HG02678 (cell line): ENCODE measurements around the gene KRTAP20-1.

ENCODE experiments used
- ATAC-seq: cut with Tn5 transposase; IDR thresholded peaks from one replicate; pipeline ENCODE4 v1.9.1; 2021; ENCODE audit warnings: mild to moderate bottlenecking, moderate library complexity; ENCODE audit not compliant: unreplicated experiment

The KRTAP20-1 gene

DNA sequence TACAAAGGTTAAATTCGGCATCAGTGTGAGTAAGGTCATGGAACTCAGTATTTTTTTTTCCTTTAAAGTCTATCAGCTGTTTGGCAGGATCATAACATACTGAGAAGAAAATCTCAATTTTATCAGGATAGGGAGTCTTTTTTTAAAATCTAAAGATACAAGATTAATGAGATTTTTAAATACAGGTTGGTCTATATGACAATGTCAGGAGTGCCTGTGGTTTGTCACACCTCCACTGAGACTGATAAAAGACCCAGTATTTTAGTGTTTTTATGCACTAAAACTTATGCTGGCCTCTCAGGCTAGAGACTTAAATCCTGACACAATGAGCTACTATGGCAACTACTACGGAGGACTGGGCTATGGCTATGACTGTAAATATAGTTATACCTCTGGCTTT, 26.3 kb downstream of the KRTAP20-1 start, which contains the start of gene KRTAP20-3:
Gene KRTAP20-3 (plus strand): TSS at position 301 of the 400 bp plus-strand sequence.
- no peak for ATAC-seq

DNA sequence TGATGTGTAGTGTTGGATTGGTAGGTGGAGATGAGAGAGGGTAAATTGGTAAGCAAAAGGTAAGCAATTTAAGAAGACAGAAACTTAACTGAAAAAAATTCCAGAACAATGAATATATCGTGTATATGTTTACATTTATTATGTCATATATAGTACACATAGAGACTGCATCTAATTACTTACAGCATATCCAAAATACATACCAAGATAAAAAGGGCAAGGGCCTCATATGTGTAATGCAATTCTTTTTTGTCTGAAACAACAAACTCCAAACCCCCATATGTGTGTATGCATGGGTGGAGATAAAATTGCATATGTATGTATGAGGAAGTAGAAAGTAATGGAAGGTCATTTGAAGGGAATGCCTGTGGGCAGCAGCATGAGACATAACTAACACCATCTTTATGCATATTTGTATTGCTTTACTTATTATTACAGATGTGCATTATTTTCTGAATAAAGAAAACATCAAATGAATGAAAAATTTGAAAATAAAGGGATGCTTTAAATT, 30.7 kb downstream of the KRTAP20-1 start:
- ATAC-seq: no peak

DNA sequence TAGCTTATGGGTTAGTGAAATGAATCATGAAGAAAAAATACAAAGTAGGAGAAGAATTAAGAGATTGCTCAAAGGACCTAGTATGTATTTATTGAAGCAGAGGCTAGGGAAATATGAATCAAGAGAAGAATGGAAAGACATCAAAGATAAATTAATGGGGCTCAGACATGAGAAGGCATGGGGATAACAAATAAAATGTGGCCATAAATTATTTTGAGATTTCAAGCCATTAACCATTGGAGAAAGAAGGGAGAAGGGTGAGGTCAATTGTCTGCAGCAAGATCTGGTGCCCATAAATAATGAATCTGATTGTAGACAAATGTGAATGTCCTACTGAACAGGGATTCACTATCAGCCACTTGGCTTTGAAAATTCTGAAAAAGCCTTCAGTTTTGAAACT, 36.7 kb downstream of the KRTAP20-1 start:
- no peak for ATAC-seq
